NCI-H345 (cell line): Measurements from ENCODE around the gene HSPA4.

Experiments used
- DNase-seq: peaks from one replicate; lab custom pipeline; 2025; lab: John Stamatoyannopoulos, UW

The HSPA4 gene

DNA sequence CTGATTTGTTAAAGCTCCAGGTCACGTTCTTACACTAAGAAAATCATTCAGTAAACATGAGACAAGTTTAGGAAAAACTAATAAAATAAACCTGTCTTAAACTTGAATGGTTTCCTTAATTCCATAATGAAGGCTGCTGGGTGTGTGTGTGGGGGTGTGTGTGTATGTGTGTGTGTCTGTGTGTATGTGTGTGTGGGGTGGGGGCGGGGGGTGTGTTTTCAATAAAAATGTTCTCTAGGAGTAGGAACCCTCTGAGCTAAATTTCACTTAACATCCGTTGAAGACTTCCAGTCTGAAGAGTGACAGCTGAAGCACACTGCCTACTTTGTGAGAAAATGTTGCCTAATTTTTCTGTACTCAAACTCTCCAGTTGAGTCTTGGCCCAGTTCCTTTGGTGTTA, 54.5 kb downstream of the HSPA4 start:
- DNase-seq: no peak

DNA sequence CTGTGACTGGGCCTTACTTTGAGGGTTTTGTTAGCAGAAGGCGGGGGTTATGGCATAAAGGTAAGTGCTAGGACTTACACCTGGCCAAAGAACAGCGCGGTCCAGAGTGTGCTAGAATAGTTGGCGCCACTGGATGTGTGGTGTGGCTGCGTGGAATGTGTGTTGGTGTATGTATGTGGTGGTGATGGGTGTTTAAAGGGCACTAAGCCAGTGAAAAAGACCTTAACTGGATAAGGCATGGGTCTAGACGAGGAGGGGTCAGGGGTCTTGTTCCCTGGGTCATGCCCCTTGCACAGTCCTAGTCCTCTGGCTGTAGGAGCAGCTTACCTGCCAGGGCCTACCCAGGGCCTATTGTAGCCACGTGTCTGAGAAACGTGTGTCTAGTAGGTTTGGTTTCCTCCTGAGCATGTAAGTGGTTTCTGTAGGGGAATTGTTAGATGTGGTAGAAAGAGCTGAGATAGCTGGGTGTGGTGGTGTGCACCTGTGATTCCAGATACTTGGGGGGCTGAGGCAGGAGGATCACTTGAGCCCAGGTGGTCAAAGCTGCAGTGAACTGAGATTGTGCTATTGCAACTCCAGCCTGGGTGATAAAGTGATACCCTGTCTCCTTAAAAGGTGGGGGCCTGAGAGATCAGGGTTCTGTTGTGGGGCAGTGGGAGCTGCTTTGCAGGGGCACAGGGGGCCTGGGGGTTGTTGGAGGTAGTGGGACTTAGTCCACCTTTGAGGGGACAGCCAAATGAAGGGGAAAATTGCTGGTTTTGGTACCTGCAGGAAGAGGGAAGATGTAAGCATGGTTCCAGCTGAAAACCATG, 55.2 kb downstream of the HSPA4 start:
- DNase-seq: no peak

DNA sequence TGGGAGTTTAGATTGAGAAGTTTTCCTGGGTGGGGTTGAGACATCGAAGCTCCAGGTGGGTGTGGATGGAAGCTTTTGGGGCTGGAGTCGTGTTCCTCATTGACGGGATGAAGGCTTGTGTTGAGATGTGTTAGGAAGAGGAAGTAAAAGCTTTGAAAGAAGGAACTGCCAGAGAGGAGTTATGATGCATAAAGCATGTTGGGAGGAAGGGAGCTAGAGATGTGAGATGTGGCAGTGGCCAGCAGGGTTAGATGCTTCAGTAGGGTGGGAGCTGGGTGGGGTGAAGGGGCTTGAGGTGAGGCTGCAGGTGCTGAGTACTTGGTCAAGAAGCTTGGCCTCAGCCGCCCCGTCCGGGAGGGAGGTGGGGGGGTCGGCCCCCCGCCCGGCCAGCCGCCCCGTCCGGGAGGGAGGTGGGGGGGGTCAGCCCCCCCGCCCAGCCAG, 56.7 kb downstream of the HSPA4 start:
- DNase-seq: no peak

DNA sequence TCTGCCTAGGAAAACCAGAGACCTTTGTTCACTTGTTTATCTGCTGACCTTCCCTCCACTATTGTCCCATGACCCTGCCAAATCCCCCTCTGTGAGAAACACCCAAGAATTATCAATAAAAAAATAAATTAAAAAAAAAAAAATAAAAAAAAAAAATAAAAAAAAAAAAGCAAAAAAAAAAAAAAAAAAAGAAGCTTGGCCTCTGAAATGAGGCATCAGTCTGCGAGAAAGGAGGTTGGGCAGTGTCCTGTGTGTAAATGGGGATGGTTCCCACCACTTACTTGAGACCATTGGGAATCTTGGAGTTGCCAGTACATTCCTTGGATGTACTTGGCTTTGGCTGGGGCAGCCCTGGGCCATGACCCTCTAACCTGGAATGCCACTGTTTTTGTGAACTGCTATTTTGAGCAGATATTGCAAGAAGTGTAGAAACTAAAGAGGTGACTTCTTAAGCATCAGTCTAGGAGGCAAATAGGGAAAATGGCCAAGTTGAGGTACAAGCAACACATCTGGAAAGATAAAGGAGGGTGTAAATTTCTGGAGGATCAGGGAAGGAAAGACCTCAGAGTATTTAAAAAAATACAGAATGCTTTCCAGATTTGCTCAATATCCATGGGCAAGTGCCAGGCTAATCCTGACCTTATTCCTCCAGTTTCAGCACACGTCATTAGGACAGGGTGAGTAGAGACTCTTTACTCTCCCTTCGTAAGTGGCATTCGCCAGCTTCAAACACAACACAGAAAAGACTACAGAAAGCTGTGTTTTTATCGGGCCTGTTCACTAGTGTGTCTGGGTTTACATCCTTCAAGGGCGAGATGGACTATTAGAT, 58.1 kb downstream of the HSPA4 start:
- DNase-seq: no peak

DNA sequence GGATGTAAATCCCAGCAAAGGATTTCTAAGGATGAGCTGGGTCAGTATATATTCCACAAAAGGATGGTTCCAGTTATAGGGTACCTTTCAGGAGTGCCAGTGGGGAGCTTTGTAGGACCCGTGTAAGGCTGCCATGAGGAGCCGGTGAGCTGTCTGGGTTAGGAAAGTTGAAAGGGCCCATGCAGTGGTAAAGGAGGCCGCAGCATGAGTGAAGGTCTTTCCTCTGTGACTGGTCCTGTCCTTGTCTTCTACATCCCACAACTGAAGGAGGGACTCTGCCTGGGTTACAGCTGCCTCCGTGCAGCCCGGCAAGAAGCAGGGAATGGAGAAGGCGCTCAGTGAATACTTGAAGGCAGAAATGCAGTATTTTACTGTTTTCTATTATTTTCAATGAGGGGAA, 58.9 kb downstream of the HSPA4 start:
- no peak for DNase-seq

DNA sequence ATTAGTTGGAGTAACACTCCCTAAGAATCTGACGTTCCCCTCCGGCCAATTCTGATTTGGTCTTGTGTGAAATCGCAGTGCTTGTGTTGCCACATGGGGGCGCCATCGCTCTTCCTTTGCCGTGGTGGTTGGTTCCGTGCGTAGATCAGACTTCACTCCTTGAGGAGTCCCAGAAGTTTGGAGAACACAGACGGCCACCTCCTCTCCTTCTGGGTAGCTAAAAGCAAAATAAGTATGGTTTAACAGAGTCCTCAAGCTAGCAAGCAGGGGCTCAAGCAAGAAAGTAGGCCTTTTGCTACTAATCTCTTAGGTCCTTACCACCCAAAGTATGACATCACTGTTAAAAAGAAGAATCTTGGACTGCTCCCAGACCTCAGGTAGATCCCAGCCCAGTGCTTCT, 59.5 kb downstream of the HSPA4 start:
- DNase-seq: peak; percentile 64

DNA sequence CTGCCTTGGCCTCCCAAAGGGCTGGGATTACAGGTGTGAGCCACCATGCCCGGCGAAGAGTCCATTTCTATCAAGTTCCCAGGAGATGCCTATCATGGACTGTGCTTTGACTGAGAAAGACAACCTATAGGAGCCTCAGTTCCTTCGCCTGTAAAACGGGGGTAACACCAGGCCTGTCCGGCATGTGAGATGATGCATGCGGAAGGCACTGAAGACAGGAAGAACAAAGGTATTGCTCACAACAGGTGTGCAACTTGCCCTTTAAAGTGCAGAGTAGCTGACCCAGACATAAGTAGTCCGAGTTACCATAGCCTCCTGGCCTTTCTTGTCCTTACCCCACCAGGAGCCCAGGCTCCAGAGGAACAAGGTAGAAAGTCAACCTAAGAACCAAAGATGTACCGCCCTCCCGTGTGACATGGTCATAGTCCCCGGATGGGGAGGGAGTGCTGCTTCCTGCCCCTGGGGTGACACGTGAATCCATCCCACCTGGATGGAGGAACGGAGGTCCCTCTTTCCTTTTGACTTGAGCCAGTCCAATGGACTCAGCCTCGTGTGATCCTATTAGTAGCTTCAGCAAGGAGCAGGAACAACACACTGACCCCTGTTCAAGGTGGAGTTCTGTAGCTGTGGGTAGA, 60.3 kb downstream of the HSPA4 start:
- no peak for DNase-seq

DNA sequence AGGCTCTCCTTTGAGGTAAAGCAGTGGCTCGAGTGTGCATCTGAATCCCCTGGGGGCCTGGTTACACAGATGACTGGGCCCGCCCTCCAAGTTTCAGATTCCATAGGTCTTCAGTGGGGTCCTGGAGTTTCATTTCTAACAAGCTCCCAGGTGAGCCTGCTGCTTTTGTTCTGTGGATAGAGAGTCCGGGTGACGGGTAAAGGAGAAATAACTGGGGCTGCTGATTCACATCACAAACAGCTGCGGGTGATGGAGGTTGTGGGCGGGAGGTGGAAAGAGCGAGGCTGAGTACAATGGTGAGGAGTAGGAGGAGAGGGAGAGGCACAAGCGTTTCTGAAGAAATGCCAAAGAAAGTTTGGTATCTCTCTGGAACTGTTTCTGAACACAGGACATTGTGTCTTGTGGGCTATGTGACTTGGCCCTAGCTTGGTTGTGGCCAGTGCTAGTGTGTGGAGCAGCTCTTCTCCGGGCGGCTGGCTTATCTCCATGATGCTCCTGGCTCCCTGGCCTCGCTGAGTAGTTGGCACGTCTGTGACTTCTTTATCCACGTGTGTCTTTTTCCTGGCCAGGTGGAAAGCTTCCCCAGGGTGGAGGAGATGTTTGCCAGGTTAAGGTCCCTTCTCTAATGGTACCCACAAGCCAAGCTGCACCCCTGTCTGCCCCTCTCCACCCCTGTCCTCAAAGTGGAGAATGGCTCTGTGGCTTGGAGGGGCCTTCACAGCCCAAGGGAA, 61.7 kb downstream of the HSPA4 start:
- no peak for DNase-seq

DNA sequence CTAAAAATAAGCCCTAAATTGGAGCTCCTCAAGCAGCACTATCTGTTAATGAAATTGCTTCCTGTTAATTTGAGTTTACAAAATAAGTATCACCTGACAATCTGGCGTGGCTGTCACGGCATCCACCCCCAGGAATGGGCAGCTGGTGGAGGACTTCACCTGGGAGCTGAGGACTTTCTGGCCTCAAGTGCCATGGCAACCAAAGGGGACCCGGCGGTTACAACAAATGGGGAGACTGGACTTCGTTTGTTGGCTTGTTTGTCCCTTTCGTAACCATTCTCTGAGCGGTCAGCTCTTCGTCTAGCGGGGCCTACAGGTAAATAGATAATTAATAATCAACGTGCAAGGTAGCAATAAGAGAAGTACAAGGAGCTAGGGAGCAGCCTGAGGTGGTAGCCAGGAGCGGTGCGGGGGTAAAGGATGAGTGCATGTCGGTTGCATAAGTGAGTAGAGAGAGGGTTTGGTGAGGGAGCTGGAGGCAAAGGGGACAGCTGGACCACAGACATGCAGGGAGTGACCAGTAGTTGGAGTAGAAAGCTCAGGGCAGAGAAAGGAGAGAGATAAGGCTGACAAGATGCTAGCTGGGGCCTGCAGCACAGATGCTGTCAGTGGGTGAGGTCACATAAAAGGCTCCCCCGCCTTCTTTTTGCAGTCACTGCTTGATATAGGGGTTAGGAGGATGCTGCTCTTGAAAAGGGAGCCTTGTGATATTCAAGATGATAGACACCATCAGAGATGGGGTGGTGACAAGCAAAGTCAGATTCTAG, 62.5 kb downstream of the HSPA4 start:
- DNase-seq: no peak

DNA sequence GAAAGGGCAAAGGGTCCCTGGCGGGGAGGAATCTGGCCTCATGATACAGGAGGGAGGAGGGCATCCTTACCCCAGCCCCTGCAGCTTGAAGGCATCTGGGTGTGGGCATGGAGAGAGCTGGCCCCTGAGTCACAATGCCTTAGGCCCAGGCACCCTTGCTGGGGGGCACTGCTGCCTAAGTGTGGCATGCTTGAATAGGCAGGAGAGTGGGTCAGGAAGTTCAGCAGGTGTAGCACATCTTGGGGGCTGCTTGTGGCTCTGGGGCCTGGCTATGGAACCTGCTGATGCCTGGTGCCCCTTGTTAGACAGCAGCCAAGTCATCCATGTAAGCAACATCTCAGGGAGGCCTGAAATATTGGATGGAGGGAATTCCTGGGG, 63.1 kb downstream of the HSPA4 start:
- no peak for DNase-seq

DNA sequence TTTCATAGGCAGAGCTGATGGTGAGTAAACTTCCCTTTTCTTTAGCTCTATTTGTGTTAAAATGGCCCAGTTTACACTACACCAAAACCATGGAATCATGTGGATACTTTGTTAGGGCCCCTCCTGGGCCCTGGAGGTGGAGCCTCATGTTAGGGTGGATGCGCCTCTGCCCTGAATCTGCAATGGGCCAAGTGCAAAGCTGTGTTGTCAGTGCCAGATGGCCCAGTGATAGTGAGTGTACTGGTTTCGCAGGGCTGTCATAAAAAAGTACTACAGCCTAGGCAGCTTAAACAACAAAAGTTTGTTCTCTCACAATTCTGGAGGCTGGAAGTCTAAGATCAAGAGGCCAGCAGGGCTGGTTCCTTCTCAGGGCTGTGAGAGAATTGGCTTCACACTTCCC, 64.8 kb downstream of the HSPA4 start:
- DNase-seq: no peak

DNA sequence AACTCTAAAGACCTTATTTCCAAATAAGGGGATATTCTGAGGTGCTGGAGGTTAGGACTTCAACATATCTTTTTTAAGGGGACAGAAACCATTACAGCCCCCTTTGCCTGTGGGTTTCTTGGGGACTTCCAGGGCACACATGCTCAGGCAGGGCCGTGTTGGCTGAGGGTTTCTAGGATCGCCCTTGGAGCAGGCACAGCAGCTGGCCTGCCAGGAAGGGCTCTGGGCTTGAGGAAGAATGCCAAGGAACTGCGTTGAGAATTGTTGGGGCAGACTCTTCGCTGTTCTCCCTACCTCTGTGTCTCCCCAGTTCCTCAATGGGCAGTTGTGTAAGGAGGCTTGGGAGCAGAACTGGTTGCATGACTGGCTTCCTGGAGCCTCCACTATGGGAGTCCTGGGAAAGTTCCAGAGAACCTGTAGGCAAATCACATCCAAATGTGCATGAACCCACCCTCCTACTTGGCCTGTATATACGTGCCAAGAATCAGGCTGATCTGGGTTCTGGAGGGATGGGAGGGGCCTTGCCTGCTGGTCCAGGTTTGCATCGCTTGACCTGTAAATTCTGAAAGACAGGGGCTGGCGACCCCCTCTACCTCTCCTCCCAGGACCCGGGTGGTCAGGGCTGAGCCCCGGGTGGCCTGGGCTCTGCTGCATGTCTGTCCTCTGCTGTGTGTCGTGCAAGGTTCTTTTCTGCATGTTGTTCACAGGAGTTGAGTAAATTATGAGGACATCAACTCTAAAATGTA, 65.5 kb downstream of the HSPA4 start:
- no peak for DNase-seq

DNA sequence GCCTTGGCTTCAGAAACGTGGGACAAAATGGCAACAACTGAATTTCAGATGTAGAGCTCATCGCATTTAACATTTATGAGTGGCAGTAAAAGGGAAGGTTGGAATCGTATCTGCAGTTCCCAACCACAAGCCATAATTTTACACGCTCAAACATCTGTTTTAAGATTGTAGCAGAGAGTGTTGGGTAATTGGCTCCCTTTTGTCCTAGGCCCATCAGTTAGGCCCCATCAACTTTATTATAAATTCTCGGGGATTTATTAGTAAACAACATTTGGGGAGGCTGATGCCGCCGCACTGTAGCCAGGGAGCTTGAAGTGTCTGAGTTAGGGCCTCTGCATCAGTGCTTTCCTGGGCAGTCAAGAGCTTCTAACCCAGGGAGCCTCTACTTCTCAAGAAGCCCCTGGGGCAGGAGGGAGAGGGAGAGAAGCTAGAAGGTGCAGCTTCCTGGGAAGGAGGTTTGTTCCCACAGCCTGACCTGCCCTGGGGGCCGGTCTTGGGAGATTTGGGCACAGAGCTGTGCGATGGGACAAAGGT, 66.2 kb downstream of the HSPA4 start:
- no peak for DNase-seq

DNA sequence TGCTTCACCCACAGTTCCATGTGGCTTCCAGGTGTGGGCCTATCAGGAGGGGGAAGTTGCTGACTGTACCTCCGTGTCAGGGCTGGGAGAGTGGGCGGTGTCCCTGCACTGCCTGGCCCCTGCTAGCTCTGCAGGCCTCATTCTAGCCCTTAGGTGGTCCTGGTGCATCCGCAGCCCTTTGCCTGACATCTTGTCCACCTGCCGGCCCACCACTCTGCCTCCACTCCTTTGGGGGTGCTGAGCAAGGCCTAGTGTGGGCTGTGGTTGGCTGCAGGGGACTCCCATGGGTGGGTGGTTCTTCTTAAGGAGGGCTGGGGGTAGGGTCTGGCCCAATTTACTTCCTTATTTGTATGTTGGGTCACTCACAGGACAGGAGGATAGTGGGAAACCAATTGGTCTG, 66.9 kb downstream of the HSPA4 start:
- no peak for DNase-seq

DNA sequence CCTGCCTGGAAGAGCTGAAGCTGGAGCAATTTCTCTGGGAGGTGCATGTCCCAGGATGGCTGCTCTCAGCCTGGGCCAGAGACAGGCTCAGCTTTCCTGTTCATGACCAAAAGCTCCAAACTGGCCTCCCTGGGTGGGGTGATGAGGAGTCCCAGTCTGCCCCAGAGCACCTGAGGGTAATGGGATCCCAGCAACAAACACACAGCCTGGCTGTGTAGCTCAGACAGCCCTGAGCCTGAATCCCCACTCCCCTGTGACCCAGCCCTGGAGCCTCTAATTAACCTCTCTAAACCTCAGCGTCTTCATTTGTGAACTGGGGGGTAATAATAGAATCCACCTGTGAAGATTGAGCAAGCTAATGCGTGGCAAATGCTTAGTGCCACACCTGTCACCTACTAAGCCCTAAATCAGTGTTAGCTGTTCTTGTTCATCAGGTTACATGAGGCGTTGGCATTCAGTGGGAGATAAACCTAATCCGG, 67.5 kb downstream of the HSPA4 start:
- no peak for DNase-seq

DNA sequence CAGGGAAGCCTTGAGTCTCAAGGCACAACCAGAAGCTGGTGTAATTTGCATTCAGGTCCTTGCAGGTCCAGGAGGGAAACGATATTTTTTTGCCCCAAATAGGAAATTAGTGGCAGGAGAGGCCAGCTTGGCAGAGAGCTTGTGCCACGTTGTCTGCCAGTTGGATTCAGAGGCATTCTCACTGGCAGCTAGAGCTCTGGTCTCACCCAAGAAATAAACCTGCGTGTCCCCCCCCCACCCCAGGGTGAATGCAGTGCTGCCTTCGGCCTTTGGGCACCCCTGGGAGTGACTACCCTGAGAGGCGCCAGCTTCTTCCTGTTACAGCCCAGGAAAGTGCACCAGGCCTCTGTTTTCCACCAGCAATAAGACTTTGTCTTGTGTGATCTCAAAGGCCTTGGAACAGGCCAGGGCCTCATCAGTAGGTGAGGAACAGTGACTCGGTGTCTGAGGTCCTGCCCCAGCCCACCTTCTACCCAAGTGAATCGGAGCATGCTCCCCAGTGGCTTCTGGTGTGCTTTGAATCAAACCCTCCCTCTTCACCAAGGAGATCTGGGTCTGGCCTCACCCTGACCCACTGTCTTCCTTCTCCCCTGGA, 68.4 kb downstream of the HSPA4 start:
- DNase-seq: no peak

DNA sequence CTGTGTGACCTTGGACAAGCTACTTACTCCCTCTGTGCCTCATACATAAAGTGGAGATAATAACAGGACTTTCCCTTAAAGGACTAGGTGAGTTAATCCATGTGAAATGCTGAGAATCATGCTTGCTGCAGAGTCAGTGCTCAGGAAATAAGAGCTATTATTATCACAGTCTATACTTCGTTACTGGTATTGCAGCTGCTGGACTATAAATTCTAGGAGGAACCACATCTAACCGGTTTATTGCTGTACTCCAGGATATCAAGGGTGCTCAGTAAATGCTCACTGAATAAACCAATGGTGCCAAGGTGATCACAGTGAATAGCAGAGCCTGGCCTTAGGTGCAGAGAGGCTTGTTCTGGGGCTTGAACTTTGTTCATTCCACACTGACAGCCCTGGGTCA, 69.3 kb downstream of the HSPA4 start:
- DNase-seq: no peak

DNA sequence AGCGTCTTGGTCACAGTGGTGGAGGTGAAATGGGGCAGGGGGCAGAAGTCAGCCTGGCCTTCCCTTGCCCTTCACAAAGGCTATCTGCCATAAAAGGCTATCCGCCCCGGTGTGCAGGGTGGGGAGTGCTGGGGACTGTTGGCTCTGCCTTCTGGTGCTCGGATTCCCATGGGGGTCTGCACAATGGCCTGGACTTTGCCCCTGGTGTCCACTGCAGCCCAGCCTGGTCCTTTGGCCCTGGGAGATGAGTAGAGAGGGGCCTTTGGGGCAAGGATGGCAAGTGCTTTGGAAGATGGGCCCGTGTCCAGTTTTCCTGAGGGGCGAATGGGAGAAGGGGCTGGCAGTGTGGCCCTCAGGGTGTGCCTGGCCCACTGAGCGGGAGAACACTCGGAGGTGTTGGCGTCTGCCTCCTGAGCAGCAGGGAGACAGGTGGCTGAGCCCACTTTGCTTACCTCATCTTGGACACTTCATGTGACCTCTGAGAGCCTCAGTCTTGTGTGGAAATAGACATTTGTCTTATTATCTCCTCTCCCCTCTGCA, 69.9 kb downstream of the HSPA4 start:
- no peak for DNase-seq

DNA sequence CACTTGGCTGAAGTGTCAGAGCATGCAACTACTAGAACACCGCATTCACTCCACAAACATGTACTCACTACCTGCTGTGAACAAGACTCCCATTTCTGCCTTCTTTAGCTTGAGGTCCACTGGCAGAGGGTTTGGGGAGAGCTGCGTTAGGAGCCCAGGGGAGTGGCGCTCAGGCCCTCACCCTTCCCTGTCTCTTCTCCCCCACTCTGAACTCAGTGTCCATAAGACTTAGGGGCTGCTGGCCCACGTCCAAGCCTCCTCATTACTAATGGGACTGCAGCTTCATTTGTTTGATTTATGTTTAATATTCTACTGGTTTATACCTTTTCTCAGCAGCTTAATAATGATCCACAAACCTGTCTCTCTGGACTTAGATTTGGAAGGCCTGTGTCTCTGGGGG, 70.9 kb downstream of the HSPA4 start:
- DNase-seq: no peak

DNA sequence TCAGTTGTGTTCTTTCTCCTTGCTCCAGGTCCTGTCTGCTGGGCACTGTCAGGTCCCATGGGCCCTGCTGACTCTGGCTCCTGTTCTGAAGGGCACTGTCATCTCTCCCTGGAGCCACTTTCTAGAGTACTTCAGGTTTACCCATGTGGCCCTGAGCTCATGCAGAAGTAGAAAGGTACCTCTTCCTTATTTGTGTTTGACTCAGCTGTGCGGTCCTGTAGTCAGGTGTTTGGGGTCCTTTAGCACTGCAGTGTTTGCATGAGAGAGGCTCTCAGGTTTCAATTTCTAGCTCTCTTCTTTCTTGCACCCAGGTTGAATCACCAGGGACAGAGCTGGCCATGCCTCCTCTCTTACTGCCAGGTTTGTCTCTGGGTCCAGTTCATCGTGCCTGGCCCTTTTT, 71.5 kb downstream of the HSPA4 start:
- DNase-seq: no peak
